Measurements from ENCODE around the gene TEX26.

Gene TEX26

GRCh38 chr13:30932481-30933353 lies at the start of gene TEX26:
TSS of gene TEX26 (plus strand) at chr13:30932656. CDS start at chr13:30932716, 60 bp downstream.
- DNase-seq, result no peak

GRCh38 chr13:30882996-30883766 lies 49.3 kb upstream of the TEX26 start:
- no peak for DNase-seq

- no peak for DNase-seq
Observed at GRCh38 chr13:30884543-30884942, 47.9 kb upstream of the TEX26 start.

GRCh38 chr13:30889196-30889690 lies 43.2 kb upstream of the TEX26 start:
- no peak for DNase-seq

- DNase-seq, result no peak
Observed at GRCh38 chr13:30892966-30893365, 39.5 kb upstream of the TEX26 start.

- no peak for DNase-seq
Observed at GRCh38 chr13:30895773-30896172, 36.7 kb upstream of the TEX26 start.

- DNase-seq, result no peak
Observed at GRCh38 chr13:30898070-30898469, 34.4 kb upstream of the TEX26 start.

- peak in 1 of 2 experiments; percentile 9 for DNase-seq
Observed at GRCh38 chr13:30898678-30899241, 33.7 kb upstream of the TEX26 start.

GRCh38 chr13:30900436-30900835 lies 32.0 kb upstream of the TEX26 start:
- DNase-seq, result no peak

- no peak for DNase-seq
Observed at GRCh38 chr13:30900952-30901749, 31.3 kb upstream of the TEX26 start.

- no peak for DNase-seq
Observed at GRCh38 chr13:30904043-30904442, 28.4 kb upstream of the TEX26 start.

- DNase-seq, result no peak
Observed at GRCh38 chr13:30905932-30906383, 26.5 kb upstream of the TEX26 start, which contains the start of gene MEDAG. TSS of gene MEDAG (plus strand) at chr13:30906271. CDS start at chr13:30906516, 245 bp downstream.

GRCh38 chr13:30906411-30907051 lies 25.9 kb upstream of the TEX26 start:
- no peak for DNase-seq

GRCh38 chr13:30907121-30907861 lies 25.2 kb upstream of the TEX26 start:
- DNase-seq, result no peak

GRCh38 chr13:30908416-30908980 lies 24.0 kb upstream of the TEX26 start:
- DNase-seq, result no peak

GRCh38 chr13:30910676-30911075 lies 21.8 kb upstream of the TEX26 start:
- no peak for DNase-seq

- no peak for DNase-seq
Observed at GRCh38 chr13:30915691-30916541, 16.5 kb upstream of the TEX26 start.

GRCh38 chr13:30916991-30917390 lies 15.5 kb upstream of the TEX26 start:
- DNase-seq, result no peak

GRCh38 chr13:30918662-30919405 lies 13.6 kb upstream of the TEX26 start:
- DNase-seq, result no peak

Measured in Kasumi-1 (cell line).